ENCODE results near the gene ODAD4. TPM values are rescaled to one million over a fixed set of nuclear protein-coding genes. Genes with fewer than 3 reads are reported as not detected.

ODAD4 gene
- total and polyA plus RNA-seq, 2 of the 8 experiments (the other 6 are each of a cell fraction or from before 2014, with no cell fraction given) = 0.48 to 1.3 TPM

GRCh38 chr17:41998497-41998896, 68.1 kb downstream of the ODAD4 start (continued):
- TF ChIP-seq, protein P1, sequence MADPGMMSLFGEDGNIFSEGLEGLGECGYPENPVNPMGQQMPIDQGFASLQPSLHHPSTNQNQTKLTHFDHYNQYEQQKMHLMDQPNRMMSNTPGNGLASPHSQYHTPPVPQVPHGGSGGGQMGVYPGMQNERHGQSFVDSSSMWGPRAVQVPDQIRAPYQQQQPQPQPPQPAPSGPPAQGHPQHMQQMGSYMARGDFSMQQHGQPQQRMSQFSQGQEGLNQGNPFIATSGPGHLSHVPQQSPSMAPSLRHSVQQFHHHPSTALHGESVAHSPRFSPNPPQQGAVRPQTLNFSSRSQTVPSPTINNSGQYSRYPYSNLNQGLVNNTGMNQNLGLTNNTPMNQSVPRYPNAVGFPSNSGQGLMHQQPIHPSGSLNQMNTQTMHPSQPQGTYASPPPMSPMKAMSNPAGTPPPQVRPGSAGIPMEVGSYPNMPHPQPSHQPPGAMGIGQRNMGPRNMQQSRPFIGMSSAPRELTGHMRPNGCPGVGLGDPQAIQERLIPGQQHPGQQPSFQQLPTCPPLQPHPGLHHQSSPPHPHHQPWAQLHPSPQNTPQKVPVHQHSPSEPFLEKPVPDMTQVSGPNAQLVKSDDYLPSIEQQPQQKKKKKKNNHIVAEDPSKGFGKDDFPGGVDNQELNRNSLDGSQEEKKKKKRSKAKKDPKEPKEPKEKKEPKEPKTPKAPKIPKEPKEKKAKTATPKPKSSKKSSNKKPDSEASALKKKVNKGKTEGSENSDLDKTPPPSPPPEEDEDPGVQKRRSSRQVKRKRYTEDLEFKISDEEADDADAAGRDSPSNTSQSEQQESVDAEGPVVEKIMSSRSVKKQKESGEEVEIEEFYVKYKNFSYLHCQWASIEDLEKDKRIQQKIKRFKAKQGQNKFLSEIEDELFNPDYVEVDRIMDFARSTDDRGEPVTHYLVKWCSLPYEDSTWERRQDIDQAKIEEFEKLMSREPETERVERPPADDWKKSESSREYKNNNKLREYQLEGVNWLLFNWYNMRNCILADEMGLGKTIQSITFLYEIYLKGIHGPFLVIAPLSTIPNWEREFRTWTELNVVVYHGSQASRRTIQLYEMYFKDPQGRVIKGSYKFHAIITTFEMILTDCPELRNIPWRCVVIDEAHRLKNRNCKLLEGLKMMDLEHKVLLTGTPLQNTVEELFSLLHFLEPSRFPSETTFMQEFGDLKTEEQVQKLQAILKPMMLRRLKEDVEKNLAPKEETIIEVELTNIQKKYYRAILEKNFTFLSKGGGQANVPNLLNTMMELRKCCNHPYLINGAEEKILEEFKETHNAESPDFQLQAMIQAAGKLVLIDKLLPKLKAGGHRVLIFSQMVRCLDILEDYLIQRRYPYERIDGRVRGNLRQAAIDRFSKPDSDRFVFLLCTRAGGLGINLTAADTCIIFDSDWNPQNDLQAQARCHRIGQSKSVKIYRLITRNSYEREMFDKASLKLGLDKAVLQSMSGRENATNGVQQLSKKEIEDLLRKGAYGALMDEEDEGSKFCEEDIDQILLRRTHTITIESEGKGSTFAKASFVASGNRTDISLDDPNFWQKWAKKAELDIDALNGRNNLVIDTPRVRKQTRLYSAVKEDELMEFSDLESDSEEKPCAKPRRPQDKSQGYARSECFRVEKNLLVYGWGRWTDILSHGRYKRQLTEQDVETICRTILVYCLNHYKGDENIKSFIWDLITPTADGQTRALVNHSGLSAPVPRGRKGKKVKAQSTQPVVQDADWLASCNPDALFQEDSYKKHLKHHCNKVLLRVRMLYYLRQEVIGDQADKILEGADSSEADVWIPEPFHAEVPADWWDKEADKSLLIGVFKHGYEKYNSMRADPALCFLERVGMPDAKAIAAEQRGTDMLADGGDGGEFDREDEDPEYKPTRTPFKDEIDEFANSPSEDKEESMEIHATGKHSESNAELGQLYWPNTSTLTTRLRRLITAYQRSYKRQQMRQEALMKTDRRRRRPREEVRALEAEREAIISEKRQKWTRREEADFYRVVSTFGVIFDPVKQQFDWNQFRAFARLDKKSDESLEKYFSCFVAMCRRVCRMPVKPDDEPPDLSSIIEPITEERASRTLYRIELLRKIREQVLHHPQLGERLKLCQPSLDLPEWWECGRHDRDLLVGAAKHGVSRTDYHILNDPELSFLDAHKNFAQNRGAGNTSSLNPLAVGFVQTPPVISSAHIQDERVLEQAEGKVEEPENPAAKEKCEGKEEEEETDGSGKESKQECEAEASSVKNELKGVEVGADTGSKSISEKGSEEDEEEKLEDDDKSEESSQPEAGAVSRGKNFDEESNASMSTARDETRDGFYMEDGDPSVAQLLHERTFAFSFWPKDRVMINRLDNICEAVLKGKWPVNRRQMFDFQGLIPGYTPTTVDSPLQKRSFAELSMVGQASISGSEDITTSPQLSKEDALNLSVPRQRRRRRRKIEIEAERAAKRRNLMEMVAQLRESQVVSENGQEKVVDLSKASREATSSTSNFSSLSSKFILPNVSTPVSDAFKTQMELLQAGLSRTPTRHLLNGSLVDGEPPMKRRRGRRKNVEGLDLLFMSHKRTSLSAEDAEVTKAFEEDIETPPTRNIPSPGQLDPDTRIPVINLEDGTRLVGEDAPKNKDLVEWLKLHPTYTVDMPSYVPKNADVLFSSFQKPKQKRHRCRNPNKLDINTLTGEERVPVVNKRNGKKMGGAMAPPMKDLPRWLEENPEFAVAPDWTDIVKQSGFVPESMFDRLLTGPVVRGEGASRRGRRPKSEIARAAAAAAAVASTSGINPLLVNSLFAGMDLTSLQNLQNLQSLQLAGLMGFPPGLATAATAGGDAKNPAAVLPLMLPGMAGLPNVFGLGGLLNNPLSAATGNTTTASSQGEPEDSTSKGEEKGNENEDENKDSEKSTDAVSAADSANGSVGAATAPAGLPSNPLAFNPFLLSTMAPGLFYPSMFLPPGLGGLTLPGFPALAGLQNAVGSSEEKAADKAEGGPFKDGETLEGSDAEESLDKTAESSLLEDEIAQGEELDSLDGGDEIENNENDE (IDR thresholded peaks at IDR 0.05; ENCODE audit: insufficient replicate concordance, low read length) = no peak
- TF ChIP-seq BCL11A (IDR thresholded peaks at IDR 0.05; ENCODE audit: low read depth in 2 of 2, low read length in 2 of 2) = no peak
- no peak for TF ChIP-seq KDM5A (IDR thresholded peaks at IDR 0.05; ENCODE audit: low read length)
- no peak for TF ChIP-seq SIRT6 (IDR thresholded peaks at IDR 0.05; ENCODE audit: low read length)

All from H1 (cell line).